Endothelial cell (in vitro differentiated cells): Measurements from ENCODE around the gene SP110. TPM values are rescaled to one million over a fixed set of nuclear protein-coding genes. Genes with fewer than 3 reads are reported as not detected.

Experiments used
- DNase-seq: peaks from one replicate; pipeline ENCODE4 v3.0.0; 2021; ENCODE audit warnings: low spot score
- H3K27ac Mint-ChIP-seq: one replicate; pipeline ENCODE4 v1.8.0; 2021; ENCODE audit warnings: mixed read lengths, inconsistent platforms; ENCODE audit not compliant: unreplicated experiment
- H3K27me3 Mint-ChIP-seq: one replicate; pipeline ENCODE4 v1.8.0; 2021; ENCODE audit warnings: mild to moderate bottlenecking, moderate library complexity, mixed read lengths, inconsistent platforms; ENCODE audit not compliant: unreplicated experiment
- H3K36me3 Mint-ChIP-seq: one replicate; pipeline ENCODE4 v1.8.0; 2021; ENCODE audit warnings: mild to moderate bottlenecking, low read depth, mixed read lengths, inconsistent platforms; ENCODE audit not compliant: unreplicated experiment
- H3K4me1 Mint-ChIP-seq: one replicate; pipeline ENCODE4 v1.8.0; 2021; ENCODE audit warnings: mild to moderate bottlenecking, mixed read lengths, inconsistent platforms; ENCODE audit not compliant: unreplicated experiment
- H3K4me3 Mint-ChIP-seq: one replicate; pipeline ENCODE4 v1.8.0; 2021; ENCODE audit warnings: mild to moderate bottlenecking, mixed read lengths, inconsistent platforms; ENCODE audit not compliant: unreplicated experiment
- H3K9me3 Mint-ChIP-seq: one replicate; pipeline ENCODE4 v1.8.0; 2021; ENCODE audit warnings: mixed read lengths, inconsistent platforms; ENCODE audit not compliant: unreplicated experiment
- total RNA-seq: library from RNA; stranded (reverse); fragmentation: NEBNext Ultra II Directional; extraction: Animal tissue kit (Norgen Biotek cat#: 25700); gene quantifications from one replicate; pipeline ENCODE4 v1.2.1, GENCODE V29; 2021; ENCODE audit not compliant: unreplicated experiment
- TF ChIP-seq, protein P1 (sequence below): fragments of 200-600 bp; sonication (generic); IDR thresholded peaks from one replicate; pipeline ENCODE4 v1.5.0; 2021; ENCODE audit warnings: antibody characterized with exemption; ENCODE audit not compliant: unreplicated experiment

Gene SP110
- total RNA-seq, 1 donor from 2014 or later = 5.3 TPM

DNA sequence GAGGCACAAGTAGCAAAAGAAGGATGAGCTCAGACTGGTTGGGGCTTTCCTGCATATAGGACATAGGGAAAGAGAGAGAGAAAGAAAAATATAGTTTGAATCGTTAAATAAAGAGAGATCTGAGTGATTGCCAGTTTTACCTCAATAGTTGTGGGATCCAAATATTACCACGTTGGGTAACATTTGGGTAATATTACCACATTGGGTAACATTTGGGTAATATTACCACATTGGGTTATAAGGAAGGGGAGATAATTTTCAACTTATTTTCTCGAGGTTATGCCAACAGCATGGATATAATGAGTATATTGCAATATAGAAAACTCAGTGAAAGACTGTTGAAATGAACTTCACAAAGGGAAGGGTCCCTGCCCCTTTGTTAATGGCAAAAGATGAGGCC is 26.4 kb upstream of the SP110 start:
- H3K36me3 Mint-ChIP-seq = no peaks in the 10 kb centered on the region

DNA sequence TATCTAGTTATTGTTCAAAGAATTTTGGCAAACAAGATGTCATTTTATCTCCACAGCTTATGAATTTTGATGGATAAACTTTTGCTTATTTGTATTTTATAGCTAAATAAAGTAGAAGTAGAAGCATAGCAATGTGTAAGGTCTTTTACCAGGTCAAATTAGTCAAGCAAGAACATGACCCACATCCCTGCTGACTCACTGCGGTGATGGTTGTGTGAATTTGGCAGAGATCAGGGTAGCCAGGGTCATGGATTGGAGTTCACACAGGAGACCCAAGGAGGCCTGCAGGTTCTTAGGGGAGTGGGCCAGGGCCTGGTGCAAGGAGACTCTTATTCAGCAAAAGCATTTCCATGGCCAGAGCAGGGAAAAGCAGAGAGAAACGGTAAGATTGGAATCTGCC is 24.4 kb upstream of the SP110 start:
- DNase-seq = no peak
- H3K36me3 Mint-ChIP-seq = no peaks in the 10 kb centered on the region
- no peak overlapping the region for H3K27ac Mint-ChIP-seq
- H3K4me1 Mint-ChIP-seq = no peaks in the 10 kb centered on the region
- H3K4me3 Mint-ChIP-seq = no peak overlapping the region
- no peaks in the 10 kb centered on the region for H3K27me3 Mint-ChIP-seq
- no peaks in the 10 kb centered on the region for H3K9me3 Mint-ChIP-seq
- TF ChIP-seq, protein P1, sequence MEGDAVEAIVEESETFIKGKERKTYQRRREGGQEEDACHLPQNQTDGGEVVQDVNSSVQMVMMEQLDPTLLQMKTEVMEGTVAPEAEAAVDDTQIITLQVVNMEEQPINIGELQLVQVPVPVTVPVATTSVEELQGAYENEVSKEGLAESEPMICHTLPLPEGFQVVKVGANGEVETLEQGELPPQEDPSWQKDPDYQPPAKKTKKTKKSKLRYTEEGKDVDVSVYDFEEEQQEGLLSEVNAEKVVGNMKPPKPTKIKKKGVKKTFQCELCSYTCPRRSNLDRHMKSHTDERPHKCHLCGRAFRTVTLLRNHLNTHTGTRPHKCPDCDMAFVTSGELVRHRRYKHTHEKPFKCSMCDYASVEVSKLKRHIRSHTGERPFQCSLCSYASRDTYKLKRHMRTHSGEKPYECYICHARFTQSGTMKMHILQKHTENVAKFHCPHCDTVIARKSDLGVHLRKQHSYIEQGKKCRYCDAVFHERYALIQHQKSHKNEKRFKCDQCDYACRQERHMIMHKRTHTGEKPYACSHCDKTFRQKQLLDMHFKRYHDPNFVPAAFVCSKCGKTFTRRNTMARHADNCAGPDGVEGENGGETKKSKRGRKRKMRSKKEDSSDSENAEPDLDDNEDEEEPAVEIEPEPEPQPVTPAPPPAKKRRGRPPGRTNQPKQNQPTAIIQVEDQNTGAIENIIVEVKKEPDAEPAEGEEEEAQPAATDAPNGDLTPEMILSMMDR = no peak

More for the DNA sequence above, 26.4 kb upstream of the SP110 start:
- Mint-ChIP-seq H3K27ac (no peak overlapping the region), H3K4me1 (no peaks in the 10 kb centered on the region), H3K27me3 (no peaks in the 10 kb centered on the region), H3K4me3 (no peak overlapping the region), H3K9me3 (no peaks in the 10 kb centered on the region)
- no peak for DNase-seq
- TF ChIP-seq, protein P1 = no peak

DNA sequence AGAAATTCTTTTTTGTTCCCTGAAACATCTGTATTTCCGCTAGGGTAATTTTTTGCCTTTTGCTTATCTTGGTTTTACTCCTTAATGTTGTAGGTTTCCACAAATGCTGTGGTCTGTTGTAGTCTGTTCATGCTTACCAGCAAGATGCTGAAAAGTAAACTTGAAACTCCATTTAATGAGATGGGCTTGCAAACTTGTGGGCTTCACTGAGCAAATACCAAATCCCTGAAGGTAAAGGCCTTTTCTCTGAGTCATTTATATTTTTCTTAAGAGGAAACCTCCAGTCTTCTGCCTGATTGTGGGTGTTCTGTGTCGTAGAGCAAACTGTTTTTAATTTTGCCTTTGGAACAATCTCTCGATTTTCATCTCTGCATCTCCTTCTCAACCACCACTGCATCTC is 15.1 kb upstream of the SP110 start:
- H3K27me3 Mint-ChIP-seq = no peaks in the 10 kb centered on the region
- no peak overlapping the region for H3K4me3 Mint-ChIP-seq
- H3K9me3 Mint-ChIP-seq = no peaks in the 10 kb centered on the region
- DNase-seq = no peak
- TF ChIP-seq, protein P1 = no peak
- H3K36me3 Mint-ChIP-seq = no peaks in the 10 kb centered on the region
- H3K4me1 Mint-ChIP-seq = no peaks in the 10 kb centered on the region
- no peak overlapping the region for H3K27ac Mint-ChIP-seq

DNA sequence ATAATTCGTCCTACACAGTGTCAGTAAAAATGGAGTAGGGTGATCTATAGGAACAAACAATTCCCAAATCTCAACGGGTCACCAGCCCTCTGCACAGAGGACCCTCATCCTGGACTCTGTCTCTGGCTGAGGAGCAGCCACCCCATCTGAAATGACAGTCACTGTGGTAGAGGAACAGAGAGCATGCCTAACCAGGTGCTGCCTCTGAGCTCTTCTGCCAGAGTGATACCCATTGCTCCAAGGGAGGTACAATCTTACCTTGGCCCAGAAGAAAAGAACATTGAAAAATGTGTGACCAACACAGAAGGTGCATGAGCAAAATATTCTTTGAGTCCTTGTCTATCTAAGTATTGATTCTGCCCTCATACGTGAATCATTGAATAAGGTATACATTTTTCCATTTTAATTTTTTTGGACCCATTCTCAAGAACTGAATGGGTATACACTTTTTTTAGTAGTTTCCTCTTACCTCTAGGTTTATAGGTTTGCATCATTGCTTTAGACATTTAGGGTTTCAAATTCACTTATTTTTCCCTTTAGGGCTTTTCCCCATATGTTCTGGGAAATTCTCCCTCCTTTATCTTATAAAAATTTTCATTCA is 14.4 kb upstream of the SP110 start:
- Mint-ChIP-seq H3K4me1 (no peaks in the 10 kb centered on the region), H3K4me3 (no peak overlapping the region), H3K9me3 (no peaks in the 10 kb centered on the region), H3K27me3 (no peaks in the 10 kb centered on the region), H3K27ac (no peak overlapping the region), H3K36me3 (no peaks in the 10 kb centered on the region)
- TF ChIP-seq, protein P1 = no peak
- no peak for DNase-seq

DNA sequence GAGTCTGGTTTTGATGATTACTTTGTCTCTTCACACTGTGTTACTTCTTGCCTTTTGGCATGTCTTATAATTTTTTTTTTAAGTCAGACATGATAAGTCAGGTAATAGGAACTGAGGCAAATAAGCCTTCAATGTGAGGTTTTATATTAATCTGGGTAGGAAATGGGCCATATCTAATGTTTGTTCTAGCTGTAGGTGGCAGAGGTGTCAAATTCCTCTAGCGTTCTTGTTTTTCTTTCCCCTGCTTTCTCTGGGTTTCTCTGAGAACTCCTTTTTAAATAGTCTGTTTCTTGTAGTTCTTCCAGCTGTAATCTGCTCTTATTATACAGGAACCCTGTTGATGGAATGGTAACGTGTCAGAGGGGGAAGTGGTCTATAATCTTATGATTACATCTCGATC is 11.5 kb upstream of the SP110 start:
- no peaks in the 10 kb centered on the region for H3K27me3 Mint-ChIP-seq

More for the DNA sequence above, 11.5 kb upstream of the SP110 start:
- no peaks in the 10 kb centered on the region for H3K9me3 Mint-ChIP-seq
- DNase-seq = no peak
- peaks cover 6% of the 10 kb centered on the region for H3K4me1 Mint-ChIP-seq
- H3K36me3 Mint-ChIP-seq = no peaks in the 10 kb centered on the region
- TF ChIP-seq, protein P1 = no peak
- no peak overlapping the region for H3K27ac Mint-ChIP-seq
- H3K4me3 Mint-ChIP-seq = no peak overlapping the region
